HG03354 (cell line): ENCODE results near the gene OR1E2.
"Not testable (repeated sequence)": the region's sequence is repeated elsewhere in the genome, so short reads cannot be mapped to it uniquely, and the experiment has no call there.

Experiments used
- ATAC-seq: cut with Tn5 transposase; IDR thresholded peaks from one replicate; pipeline ENCODE4 v1.9.1; 2021; ENCODE audit warnings: mild to moderate bottlenecking; ENCODE audit not compliant: unreplicated experiment, poor library complexity, severe bottlenecking

Gene OR1E2

DNA sequence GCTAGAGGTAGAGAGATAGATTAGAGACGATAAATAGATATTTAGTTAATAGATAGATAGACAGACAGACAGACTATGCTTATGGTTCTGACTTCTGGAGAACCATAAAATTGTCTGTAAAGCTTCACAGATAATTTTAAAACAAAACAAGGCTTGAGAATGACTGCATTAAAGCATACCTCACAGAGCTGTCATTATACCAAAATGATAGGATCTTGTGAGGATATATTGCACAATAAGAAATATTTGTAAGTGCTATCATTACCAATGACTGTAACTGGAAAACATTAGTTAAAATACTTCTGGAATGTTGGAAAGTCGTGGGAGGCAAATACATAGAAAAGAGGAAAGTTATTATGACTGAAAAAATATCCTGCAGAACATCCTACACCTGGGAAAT, 31.9 kb downstream of the OR1E2 start:
- no peak for ATAC-seq

DNA sequence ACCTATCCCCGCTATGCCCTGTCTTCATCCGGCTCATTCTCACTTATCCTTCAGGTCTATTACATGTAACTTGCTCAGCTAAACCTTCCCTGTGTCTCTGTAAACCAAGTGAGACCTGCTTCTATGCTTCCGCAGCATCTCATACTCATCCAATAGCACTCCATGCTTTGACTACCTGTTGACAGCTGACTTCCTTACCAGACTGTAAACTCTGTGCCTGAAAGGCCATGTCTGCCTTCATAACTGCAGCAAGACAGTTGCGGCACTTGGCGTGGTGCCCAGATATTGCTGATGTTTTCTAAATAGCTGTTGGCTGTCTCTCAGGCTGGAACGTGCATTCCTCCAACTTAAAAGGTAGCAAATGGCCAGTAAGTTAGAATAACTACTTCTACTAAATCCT, 33.6 kb downstream of the OR1E2 start:
- no peak for ATAC-seq

DNA sequence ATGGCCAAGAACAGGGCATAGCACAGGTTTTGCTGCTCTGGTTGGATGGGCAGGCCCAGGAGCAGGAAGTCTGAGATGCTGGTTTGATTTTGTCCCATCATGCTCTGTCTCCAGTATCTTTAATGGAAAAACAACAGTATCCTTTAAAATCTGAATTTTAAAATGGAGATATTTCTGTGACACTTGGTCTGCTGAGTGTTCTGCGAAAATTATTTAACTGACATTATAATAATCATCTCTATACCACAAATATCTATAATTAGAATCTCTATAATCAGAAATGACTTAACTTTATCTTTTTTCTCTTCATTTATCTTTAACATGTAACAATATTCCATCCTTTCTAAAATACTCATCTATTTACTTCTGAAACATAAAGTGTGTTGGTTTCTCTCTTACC, 35.3 kb downstream of the OR1E2 start, which contains the start of gene OR1E1:
OR1E1 (minus strand) TSS at position 101 of the 400 bp plus-strand sequence; CDS start at position 101, 0 bp downstream.
- ATAC-seq: no peak

DNA sequence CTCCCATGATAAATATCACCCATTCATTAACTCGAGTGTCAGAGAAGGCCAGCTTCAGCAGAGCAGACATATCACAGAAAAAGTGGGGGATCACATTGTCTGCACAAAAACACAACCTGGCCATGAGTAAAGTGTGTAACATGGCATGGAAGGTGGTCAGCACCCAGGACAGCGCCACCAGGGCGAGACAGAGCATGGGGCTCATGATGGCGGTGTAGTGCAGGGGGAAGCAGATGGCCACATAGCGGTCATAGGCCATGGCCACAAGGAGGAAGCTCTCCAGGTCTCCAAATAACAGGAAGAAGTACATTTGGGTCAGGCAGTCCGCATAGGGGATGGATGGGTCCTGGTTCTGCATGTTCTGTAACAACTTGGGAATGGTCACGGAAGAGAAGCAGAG, 35.8 kb downstream of the OR1E2 start:
- not testable (repeated sequence) for ATAC-seq

DNA sequence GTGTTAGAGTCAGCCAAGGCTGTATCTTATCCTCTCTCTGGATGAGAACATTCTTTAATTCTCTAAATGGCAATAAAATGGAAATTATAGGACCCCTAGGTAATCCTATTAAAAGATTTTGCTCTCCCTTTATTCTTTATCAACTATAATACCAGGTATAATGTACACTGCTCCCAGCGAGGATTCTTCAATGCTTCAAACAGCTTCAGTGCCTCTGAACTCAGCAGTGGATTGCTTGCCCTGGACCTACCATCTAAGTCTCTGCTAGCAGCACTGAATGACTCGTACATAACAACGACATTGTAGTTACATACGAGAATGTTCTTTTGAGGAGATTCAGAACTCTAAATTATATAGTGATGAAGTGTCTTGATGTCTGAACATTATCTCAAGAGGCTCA, 43.9 kb downstream of the OR1E2 start:
- ATAC-seq: no peak

DNA sequence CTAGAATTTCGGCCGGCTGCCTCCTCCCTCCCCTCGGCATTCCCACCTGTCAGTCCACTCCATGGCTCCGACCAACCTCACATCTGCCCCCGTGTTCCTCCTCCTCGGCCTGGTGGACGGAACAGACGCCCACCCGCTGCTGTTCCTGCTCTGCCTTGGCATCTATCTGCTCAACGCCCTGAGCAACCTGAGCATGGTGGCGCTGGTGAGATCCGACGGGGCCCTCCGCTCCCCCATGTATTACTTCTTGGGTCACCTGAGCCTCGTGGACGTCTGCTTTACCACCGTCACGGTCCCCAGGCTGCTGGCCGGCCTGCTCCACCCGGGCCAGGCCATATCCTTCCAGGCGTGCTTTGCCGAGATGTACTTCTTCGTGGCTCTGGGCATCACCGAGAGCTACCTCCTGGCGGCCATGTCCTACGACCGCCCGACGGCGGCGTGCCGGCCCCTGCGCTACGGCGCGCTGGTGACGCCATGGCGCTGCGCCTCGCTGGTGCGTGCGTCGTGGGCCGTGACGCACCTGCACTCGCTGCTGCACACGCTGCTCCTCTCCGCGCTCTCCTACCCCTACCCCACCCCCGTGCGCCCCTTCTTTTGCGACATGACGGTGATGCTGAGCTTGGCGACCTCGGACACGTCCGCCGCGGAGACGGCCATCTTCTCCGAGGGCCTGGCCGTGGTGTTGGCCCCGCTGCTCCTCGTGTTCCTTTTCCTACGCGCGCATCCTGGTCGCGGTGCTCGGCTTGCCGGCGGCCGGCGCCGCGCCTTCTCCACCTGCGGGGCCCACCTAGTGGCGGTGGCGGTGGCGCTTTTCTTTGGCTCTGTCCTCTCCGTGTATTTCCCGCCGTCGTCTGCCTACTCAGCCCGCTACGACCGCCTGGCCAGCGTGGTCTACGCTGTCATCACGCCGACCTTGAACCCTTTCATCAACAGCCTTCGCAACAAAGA, 47.5 kb downstream of the OR1E2 start, which contains the start of gene OR3A2:
OR3A2 (minus strand) TSS at position 440 of the 948 bp plus-strand sequence.
- no peak for ATAC-seq
